Sciatic nerve (tissue), 2 donors: Measurements from ENCODE around the gene SLC26A9. TPM values are rescaled to one million over a fixed set of nuclear protein-coding genes. Genes with fewer than 3 reads are reported as not detected.
"Not testable (repeated sequence)": the region's sequence is repeated elsewhere in the genome, so short reads cannot be mapped to it uniquely, and the experiment has no call there.

Experiments used
- ATAC-seq: fragments of 200-7000 bp; cut with Tn5 transposase; one replicate; pipeline ENCODE4 v1.9.1; 2020; ENCODE audit warnings: mild to moderate bottlenecking, moderate library complexity
- DNase-seq: peaks from one replicate; pipeline ENCODE4 v3.0.0-alpha.2; 2020; ENCODE audit warnings: low spot score
- intact Hi-C: fragments of 100-400 bp; cut with DNase I; formaldehyde crosslinking; loops from one replicate; pipeline ENCODE4 v1.14.2; 2022
- total RNA-seq: library from RNA; stranded (reverse); fragmentation: NEBNext Ultra II Directional; extraction: Animal tissue kit (Norgen Biotek cat#: 25700); gene quantifications from one replicate; pipeline ENCODE4 v1.2.1, GENCODE V29; 2021
- donor health status: DM: no; HTN: no; CAD: no.
- donor health status: DM: no; HTN: no; CAD: no.

SLC26A9 gene
- total RNA-seq, 1 donor from 2014 or later = not detected

DNA sequence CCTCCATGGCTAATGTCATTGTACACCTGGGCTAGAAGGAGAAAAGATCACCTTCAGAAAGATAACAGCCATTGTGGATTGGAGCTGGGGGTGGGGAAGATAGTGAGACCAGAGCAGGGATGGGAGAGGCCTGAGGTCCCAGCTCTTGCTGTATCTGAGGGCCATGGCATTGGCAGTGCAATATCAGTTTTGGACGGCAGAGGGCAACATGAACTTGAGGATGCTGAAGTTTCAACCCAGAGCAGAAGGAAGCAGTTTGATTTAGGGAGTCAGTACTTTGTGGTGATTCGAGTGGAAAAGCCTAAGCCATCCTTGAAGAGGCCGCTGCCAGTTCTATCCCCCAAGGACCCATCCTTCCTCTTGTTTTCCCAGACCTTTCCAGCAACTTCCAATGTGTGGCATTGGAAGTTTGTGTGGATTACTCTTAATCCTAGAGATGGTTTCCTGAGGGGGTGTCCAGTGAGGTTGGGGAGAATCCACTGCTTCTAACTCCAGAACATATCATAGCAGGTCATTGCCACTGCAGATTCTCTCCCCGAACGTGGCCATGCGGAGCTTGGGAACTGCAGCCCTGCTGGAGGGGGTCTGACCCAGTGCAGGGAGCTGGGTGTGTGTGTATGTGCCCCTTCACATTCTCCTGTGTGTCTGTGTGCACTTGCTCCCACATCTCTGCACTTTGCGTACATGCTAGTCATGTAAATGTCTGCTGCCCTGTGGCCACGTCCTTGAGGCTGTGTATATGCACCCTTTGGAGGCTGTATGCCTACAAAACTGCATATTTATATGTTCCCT is 24.1 kb downstream of the SLC26A9 start:
- DNase-seq = peak; percentile 88
- intact Hi-C loops = loop anchor here (5.0 kb wide), 1 partner anchor 188 kb away; no protein-coding TSS in a partner anchor
- peak; percentile 84 for ATAC-seq

DNA sequence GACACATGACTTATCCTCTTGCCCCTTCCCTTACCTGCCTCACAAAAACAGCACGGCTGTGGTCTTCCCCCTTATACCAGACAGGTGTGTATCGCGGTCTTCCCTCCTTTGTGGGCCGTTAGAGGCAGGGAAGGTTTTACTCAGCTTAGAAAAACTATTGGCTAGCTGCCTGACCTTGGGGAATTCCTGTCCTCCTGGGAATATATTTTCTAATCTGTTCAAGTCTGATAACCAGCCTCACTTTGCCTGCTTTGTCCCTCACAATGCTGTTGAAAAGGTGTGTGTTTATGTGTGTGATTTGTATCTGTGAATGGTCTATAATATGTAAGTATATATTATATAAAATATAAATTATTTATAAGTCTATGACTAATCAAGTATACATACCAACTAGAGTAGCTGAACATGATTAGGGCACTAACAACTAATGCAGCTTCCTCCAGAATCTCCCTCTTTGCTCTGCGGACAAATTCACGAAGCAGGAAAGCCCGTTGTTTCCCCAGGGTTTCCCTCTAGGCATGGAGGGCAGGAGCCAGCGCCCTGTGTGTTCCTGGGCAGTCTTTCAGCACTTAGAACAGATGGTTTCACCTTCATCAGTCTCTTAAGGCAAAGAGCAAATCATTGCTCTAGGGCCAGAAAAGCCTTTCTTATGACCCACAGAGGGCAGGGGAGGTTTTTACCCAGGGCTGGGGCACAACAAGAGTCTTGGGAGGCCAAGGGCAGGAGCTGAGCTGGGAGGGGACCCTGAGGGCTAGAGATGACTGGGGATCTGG is 25.6 kb downstream of the SLC26A9 start:
- intact Hi-C loops = loop anchor here (5.0 kb wide), 1 partner anchor 190 kb away; no protein-coding TSS in a partner anchor
- ATAC-seq (no peak), DNase-seq (no peak)

DNA sequence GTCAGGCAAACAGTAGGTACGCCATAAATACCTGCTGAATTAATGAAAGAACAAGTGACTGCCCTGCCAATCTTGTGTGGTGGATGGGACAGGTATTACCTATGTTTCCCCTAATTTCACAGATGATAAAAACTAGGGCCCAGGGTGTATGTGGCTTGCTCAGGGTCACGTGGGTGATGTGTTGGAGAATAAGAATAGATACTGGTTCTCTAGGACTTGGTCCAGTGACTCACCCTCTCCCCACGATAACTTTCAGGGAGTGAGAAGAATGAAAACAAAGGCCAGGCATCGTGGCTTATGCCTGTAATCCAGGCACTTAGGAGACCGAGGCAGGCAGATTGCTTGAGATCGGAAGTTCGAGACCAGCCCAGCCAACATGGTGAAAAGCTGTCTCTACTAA is 26.7 kb downstream of the SLC26A9 start:
- ATAC-seq (no peak), DNase-seq (no peak)
- intact Hi-C loops = loop anchor here (5.0 kb wide), 1 partner anchor 191 kb away; no protein-coding TSS in a partner anchor

DNA sequence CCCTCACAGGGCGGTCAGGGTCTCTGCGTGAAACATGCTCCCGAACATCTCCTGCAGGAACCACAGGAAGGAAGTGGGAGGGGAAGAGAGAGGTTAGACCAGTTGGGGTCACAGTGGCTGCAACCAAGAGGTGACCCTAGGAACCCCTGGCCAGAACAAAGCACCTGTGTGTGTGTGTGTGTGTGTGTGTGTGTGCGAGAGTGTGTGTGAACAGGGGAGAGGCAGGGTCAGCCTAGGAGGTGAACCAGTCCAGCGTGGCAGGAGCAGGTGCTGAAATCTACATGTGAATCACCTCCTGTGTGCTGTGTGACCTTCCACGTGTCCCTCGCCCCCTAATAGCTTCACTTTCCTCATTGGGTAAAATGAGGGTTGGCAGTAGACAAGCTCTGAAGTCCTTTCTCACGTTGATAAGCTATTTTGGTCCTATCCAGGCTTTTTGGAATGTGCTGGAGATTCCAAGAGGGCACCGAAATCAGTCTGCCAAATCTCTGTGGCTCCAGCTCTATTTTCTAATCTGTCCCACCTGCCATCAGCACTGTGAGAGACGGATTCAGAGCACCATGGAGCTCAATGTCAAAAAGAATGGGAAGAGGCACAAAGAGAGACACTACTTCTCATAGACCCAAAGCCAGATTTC is 27.8 kb downstream of the SLC26A9 start:
- intact Hi-C loops = loop anchor here (5.0 kb wide), 1 partner anchor 192 kb away; no protein-coding TSS in a partner anchor
- no peak for ATAC-seq
- DNase-seq = no peak

DNA sequence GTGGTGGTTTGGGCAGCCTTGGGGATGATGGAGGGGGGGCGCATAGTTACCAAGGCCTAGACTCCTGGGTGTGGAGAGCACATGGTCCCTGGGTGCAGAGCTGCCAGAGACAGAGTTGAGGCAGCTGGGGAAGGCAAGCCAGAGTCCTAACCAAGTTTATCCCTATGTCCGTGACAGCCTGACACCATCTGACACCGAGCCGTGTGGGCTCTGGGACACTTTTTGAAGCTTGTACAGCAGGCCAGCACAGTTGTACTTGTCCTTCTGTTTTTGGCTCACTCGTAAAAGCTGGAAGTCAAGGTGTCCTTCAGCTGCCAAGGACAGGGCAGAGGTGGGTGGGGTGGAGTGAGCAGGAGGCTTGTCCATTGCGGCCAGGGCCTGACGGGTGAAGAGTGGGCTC is 28.5 kb downstream of the SLC26A9 start:
- no peak for ATAC-seq
- intact Hi-C loops = loop anchor here (5.0 kb wide), 1 partner anchor 193 kb away; no protein-coding TSS in a partner anchor
- DNase-seq = no peak

DNA sequence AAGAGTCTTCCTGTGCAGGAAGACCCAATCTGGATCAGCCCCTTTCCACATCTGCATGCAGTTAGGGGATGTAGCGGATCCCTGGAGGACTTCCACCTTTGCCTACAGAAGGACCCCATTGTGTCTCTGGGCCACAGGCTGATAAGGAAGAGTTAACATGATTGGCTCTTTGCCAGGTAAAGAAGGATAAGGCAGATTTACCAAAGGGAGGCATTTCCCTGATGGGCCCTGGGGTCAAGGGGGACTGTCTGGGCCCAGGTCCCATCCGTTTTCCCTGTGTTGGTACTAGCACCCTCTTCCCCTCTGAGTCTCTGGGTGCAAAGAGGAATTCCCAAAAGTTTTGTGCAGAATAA is 29.1 kb downstream of the SLC26A9 start:
- no peak for ATAC-seq
- intact Hi-C loops = no loop called here
- no peak for DNase-seq

DNA sequence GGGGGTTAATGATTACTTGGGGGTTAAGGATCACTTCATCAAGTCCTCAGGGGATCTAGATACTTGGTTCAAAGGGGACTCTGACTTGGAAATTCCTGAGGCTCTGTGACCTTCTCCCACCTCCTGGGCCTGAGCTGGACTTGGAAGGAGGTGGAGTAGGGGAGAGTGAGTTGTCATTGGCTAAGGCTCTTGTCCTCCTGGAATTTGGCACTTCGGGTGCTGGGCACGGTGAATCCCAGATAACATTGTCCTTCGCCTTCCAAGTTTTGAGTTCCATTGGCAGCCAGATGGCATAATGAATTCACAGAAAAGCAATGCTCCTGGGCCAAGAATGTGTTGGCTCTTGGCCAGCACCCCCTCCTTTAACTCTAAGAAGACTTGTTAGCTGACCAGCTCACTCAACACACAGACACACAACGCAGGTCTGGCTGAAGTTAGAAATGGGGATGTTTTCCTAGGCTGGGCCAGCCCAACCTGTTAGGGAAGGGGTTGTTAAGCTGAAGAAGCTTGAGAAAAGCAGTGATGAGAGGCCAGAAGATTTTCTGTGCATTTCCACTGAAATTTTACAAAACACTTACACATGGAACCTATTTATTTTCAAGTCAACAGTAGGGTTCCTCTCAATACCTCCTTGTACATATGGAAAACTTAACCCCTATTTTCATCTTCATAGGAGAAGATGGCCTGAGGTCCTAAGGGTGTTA is 29.7 kb downstream of the SLC26A9 start:
- intact Hi-C loops = no loop called here
- DNase-seq (no peak), ATAC-seq (peak; percentile 75)

DNA sequence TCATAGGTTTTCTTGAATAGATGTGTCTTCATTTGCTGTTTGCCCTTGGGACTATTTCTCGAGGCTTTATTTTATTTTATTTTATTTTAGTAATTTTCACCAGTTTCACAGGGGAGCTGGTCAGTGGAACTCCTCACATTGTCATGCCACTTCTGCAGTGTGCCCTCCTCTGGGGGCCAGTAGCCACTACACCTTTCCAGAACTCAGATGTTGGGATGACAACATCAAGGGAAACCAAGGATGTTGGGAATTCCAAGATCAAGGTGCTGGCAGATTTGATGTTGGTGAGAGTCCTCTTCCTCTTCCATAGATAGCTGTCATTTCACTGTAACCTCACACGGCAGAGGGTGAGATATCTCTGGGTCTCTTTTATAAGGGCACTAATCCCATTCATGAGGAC is 35.5 kb downstream of the SLC26A9 start:
- intact Hi-C loops = no loop called here
- ATAC-seq (no peak), DNase-seq (no peak)

DNA sequence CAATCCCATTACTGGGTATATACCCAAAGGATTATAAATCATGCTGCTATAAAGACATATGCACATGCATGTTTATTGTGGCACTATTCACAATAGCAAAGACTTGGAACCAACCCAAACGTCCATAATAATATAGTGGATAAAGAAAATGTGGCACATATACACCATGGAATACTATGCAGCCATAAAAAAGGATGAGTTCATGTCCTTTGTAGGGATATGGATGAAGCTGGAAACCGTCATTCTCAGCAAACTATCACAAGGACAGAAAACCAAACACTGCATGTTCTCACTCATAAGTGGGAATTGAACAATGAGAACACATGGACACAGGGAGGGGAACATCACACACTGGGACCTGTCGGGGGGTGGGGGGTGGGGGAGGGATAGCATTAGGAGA is 38.2 kb downstream of the SLC26A9 start:
- ATAC-seq, DNase-seq, intact Hi-C loops: not testable (repeated sequence)

DNA sequence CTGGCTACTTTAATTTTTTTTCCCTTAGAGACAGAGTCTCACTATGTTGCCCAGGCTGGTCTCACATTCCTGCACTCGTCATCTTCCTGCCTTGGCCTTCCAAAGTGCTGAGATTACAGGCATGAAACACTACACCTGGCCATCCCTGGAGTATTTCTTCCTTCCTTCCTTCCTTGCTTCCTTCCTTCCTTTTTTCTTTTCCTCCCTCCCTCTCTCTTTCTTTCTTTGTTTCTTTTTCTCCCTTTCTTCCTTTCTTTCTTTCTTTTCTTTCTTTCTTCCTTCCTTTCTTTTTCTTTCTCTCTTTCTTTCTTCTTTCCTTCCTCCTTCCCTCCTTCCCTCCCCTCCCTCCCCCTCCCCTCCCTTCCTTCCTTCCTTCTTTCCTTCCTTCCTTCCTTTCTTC is 46.9 kb downstream of the SLC26A9 start:
- ATAC-seq (no peak), DNase-seq (no peak)
- intact Hi-C loops = no loop called here

DNA sequence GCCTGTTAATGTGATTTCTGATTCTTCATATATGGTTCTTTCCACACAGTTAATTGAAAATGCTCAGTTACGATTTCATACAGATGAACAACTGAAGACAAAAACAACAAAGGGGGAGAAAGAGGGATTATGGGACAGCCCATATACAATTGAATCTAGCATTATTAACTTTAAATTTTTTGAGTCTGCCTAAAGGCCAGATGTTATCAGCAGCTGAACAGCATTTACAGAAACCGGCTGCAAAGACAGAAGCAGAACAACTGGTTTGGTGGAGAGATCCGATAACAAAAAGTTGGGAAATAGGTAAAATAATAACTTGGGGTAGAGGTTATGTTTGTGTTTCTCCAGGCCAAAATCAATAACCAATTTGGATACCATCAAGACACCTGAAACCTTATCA is 49.1 kb downstream of the SLC26A9 start:
- DNase-seq, intact Hi-C loops, ATAC-seq: not testable (repeated sequence)

DNA sequence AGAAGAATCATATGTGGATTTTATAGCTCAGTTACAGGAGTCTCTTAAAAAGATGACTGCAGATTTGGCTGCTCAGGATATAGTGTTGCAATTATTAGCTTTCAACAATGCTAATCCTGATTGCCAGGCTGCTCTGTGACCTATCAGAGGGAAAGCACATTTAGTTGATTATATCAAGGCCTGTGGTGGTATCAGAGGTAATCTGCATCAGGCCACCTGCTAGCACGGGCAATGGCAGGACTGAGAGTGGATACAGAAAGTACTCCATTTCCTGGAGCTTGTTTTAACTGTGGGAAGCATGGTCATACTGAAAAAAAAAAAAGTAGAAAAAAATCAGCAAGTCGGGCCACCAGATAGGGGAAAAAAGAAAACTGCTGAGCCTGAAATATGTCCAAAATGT is 51.1 kb downstream of the SLC26A9 start:
- intact Hi-C loops, DNase-seq, ATAC-seq: not testable (repeated sequence)

DNA sequence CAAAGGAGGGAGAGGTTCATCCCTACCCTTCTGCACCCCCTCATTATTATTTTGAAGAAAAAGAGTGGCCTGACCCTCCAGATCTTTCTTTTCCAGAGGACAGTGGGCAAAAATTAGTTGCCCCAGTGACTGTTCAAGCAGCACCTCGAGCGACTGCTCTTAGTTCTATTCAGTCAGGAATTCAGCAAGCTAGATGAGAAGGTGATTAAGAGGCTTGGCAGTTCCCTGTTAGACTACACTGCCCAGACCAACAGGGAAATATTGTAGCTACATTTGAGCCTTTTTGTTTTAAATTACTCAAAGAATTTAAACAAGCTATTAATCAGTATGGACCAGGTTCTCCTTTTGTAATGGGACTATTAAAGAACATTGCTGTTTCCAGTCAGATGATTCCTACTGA is 51.8 kb downstream of the SLC26A9 start:
- intact Hi-C loops, DNase-seq, ATAC-seq: not testable (repeated sequence)

DNA sequence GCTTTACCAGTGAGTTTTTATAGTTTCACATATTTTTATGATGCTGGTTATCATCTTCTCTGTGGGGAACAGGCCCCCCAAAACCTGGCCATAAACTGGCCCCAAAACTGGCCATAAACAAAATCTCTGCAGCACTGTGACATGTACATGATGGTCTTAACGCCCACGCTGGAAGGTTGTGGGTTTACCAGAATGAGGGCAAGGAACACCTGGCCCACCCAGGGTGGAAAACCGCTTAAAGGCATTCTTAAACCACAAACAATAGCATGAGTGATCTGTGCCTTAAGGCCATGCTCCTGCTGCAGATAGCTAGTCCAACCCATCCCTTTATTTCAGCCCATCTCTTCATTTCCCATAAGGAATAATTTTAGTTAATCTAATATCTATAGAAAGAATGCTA is 52.6 kb downstream of the SLC26A9 start:
- ATAC-seq, DNase-seq, intact Hi-C loops: not testable (repeated sequence)

DNA sequence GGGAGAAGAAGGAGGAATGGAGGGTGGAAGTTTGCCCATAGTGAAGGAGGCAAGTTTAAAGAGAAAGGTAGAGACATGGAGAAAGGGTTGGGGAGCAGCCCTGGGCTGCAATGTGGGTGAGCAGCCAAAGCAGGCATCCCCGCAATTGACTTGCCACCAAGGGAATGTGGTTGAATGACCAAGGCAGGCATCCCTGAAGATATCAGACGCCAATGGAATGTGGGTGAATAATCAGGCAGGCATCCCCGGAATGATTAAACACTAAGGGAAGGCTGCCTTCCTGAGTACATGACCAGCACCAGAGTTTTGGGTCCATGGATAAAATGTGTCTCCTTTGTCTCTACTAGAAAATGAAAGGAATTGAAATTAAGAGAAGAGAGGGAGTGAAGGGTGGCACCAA is 53.5 kb downstream of the SLC26A9 start:
- intact Hi-C loops = not testable (repeated sequence)

DNA sequence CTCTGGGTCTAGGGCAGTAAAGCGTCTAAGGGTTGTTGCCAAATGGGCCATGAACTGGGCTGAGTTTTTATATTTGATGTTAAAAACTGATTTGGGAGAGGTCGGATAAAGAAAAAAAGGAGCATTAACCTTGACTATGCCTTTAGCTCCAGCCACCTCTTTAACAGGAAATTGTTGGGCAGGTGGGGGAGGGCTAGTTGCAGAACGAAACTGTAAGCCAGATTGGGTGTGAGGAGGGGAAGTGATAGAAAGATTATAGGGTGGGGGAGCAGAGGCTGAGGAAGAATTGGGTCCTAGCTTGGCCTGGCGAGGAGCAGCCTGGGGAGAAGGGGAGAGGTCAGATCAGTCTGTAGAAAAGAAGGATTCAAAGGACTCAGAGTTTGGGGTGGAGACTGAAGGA is 54.2 kb downstream of the SLC26A9 start:
- ATAC-seq, DNase-seq, intact Hi-C loops: not testable (repeated sequence)

More for the DNA sequence above, 53.5 kb downstream of the SLC26A9 start:
- DNase-seq, ATAC-seq: not testable (repeated sequence)

DNA sequence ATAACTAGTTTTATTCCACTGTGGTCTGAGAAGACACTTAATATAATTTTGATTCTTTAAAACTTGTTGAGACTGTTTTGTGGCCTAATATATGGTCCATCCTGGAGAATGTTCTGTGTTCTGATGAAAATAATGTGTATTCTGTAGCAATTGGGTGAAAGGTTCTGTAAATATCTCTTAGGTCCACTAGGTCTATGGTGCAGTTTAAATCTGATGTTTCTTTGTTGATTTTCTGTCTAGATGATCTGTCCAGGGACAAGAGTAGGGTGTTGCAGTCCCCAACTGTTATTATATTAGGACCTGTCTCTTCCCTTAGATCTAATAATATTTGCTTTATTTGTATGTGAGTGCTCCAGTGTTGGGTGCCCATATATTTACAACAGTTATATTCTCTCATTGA is 59.5 kb downstream of the SLC26A9 start:
- ATAC-seq = no peak
- intact Hi-C loops = no loop called here
- DNase-seq = no peak

DNA sequence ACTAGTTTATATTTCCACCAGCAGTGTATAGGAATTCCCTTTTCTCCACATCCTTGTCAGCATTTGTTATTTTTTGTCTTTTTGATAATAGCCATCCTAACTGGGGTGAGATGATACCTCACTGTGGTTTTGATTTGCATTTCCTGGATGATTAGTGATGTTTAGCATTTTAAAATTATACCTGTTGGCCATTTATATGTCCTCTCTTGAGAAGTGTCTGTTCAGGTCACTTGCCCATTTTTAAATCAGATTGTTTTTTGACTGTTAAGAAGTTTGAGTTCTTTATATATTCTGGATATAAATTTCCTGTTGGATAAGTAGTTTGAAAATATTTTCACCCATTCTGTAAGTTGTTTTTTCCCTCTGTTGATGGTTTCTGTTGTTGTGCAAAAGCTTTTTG is 62.3 kb downstream of the SLC26A9 start:
- DNase-seq (no peak), ATAC-seq (no peak)
- intact Hi-C loops = no loop called here

DNA sequence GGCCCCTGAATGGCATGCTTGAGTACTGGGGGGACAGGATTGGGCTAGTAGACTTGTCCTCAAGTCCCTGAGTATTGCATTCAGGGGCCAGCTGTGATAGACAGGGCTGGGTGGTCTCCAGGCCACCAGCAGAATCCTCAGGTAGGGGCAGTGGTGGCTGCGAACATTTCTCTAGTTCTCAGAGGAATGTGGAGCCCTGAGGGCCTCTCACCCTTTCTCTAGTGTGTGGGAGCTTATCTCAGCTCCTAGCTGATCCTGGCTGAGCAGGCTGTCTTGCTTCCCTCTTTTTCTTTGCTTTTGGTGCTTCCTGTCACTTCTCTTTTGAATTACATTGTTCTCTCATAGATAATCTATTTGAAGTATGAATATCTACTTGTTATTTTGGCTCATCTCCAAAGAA is 63.3 kb downstream of the SLC26A9 start:
- no peak for ATAC-seq
- intact Hi-C loops = no loop called here
- DNase-seq = no peak
